ENCODE results near the gene TMEM217. TPM values are rescaled to one million over a fixed set of nuclear protein-coding genes. Genes with fewer than 3 reads are reported as not detected.
"Not testable (repeated sequence)": the region's sequence is repeated elsewhere in the genome, so short reads cannot be mapped to it uniquely, and the experiment has no call there.

Gene TMEM217
- total RNA-seq, 1 donor from 2014 or later, result 1.4 TPM

DNA sequence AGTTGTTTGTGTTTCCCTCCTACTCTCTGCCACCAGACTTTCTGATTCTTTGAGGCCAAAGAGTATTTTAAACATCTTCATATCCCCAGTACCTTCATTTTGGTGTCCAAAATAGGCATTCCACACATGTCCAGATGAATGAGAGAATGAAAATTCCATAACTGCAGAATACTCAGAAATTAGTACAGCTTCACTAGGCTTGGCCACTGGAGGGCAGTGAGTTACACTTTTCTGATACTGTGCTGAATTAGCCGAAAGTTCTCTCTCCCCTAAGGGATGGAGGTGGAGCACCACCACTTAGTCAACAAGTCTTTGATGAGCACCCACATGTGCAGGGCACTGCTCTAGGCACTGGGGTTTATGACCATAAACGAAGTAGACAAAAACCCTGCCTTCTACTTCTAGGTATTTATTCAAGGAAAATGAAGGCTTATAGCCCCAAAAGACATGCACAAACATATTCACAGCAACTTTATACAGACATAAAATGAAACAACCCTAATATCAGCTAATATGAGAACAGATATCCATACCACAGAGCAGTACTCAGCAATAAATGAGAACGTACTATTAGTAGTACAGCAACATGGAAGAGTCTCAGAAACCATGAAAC is 46.1 kb upstream of the TMEM217 start:
- H3K9me3 Mint-ChIP-seq (ENCODE audit: low read depth), result no peaks in the 10 kb centered on the region
- H3K27me3 Mint-ChIP-seq, result no peaks in the 10 kb centered on the region
- TF ChIP-seq, protein P1, sequence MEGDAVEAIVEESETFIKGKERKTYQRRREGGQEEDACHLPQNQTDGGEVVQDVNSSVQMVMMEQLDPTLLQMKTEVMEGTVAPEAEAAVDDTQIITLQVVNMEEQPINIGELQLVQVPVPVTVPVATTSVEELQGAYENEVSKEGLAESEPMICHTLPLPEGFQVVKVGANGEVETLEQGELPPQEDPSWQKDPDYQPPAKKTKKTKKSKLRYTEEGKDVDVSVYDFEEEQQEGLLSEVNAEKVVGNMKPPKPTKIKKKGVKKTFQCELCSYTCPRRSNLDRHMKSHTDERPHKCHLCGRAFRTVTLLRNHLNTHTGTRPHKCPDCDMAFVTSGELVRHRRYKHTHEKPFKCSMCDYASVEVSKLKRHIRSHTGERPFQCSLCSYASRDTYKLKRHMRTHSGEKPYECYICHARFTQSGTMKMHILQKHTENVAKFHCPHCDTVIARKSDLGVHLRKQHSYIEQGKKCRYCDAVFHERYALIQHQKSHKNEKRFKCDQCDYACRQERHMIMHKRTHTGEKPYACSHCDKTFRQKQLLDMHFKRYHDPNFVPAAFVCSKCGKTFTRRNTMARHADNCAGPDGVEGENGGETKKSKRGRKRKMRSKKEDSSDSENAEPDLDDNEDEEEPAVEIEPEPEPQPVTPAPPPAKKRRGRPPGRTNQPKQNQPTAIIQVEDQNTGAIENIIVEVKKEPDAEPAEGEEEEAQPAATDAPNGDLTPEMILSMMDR (IDR thresholded peaks at IDR 0.05; ENCODE audit: unreplicated experiment), result peak; percentile 48
- no peak overlapping the region for H3K27ac Mint-ChIP-seq
- peaks cover 5% of the 10 kb centered on the region for H3K4me1 Mint-ChIP-seq (ENCODE audit: low read depth)
- H3K4me3 Mint-ChIP-seq (ENCODE audit: low read depth), result no peak overlapping the region
- H3K36me3 Mint-ChIP-seq (ENCODE audit: insufficient read depth), result peaks cover 14% of the 10 kb centered on the region
- DNase-seq (ENCODE audit: low spot score, unreplicated experiment), result no peak

DNA sequence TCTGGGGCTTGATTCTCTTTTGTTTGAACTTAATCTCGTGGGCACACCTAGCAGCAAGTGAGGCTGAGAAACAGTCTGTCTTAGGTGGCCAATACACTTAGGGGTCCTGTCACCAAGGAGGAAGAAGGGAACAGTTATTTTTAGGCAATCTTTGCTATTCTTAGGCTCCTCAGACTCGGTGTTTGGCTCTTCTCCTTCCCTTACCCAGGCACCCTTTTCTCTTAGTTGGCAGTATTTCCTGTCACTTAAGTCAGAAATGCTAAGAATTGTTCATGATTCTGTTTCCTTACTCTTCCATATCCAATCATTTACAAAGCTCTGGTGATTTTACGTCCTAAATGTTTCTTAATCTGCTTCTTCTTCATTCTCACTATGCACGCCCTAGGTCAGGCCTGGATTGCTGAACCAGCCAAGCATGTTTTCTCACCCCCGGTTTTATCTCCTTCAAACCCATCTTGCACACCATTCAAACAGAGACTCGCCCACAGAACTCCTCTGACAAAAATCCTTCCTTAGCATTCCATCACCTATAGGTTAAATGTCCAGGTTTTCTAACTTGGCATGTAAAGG is 45.2 kb upstream of the TMEM217 start:
- peaks cover 2% of the 10 kb centered on the region for H3K4me1 Mint-ChIP-seq (ENCODE audit: low read depth)
- no peaks in the 10 kb centered on the region for H3K27me3 Mint-ChIP-seq
- H3K9me3 Mint-ChIP-seq (ENCODE audit: low read depth), result no peaks in the 10 kb centered on the region
- no peak for DNase-seq (ENCODE audit: low spot score, unreplicated experiment)
- H3K36me3 Mint-ChIP-seq (ENCODE audit: insufficient read depth), result peaks cover 16% of the 10 kb centered on the region
- TF ChIP-seq, protein P1 (IDR thresholded peaks at IDR 0.05; ENCODE audit: unreplicated experiment), result no peak
- no peak overlapping the region for H3K4me3 Mint-ChIP-seq (ENCODE audit: low read depth)
- H3K27ac Mint-ChIP-seq, result no peak overlapping the region

DNA sequence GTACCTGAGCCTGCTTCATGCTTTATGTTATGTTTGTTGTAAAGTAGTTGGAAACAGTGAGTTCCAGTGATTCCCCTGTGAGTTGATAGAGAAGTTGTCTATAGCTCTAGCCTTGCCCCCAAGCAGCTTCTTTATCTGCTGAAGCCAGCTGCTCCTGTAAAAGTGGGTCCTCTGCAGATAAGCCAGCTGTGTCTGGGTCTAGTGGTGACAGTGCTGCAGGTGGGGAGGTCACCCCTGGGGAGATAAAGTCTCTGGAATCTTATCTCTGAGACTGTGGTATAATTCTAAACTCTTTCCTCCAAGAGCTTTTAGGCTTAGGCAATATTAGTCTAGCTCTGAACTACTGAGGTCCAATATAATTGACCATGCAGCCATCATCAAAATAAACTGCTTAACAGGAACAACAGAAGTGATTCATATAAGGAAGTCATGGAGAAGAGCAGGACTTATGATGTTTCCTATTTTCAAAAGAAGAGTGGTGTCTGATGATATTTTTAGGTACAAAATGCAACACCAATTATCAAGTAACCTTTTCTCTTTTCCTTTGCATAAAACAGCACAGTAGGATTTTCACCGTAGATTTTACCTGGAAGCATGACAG is 44.2 kb upstream of the TMEM217 start:
- Mint-ChIP-seq H3K27me3 (no peaks in the 10 kb centered on the region), H3K4me3 (ENCODE audit: low read depth) (no peak overlapping the region), H3K36me3 (ENCODE audit: insufficient read depth) (peaks cover 24% of the 10 kb centered on the region), H3K9me3 (ENCODE audit: low read depth) (no peaks in the 10 kb centered on the region), H3K27ac (no peak overlapping the region), H3K4me1 (ENCODE audit: low read depth) (no peaks in the 10 kb centered on the region)
- no peak for DNase-seq (ENCODE audit: low spot score, unreplicated experiment)
- TF ChIP-seq, protein P1 (IDR thresholded peaks at IDR 0.05; ENCODE audit: unreplicated experiment), result no peak

DNA sequence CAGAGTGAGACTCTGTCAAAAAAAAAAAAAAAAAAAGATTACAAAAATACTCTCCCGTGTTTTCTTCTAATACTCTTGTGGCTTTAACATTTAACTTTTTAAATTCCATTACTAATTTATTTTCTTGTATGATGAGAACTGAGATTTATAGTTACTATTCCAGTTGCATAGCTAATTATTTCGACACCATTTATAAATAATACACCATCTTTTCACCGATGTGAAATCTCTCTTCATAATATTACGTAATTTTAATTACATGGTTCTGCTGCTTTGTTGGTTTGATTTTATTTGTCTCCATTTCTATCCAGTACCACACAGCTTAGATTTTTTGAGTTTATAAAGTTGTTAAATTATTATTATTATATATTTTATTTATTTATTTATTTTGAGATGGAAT is 42.0 kb upstream of the TMEM217 start:
- peaks cover 32% of the 10 kb centered on the region for H3K36me3 Mint-ChIP-seq (ENCODE audit: insufficient read depth)
- H3K9me3 Mint-ChIP-seq (ENCODE audit: low read depth), result peaks cover 3% of the 10 kb centered on the region

DNA sequence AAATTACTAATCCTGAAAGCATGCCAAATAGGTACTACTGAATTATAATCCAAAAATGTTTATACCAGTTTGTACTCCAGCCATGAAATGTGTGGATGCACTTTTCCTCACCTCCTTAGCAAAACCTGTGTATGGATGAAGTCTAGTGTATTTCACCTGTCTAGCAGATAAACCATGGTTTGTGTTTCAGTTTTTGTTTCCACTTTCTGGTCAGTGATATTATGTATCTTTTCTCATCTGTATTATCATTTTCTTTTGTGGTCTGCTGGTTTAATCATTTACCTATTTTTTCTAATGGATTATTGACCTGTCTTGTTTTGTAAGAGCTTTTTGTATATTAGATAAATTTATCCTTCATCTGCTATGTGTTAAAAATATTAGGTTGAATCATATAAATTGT is 41.0 kb upstream of the TMEM217 start:
- peaks cover 31% of the 10 kb centered on the region for H3K36me3 Mint-ChIP-seq (ENCODE audit: insufficient read depth)
- TF ChIP-seq, protein P1 (IDR thresholded peaks at IDR 0.05; ENCODE audit: unreplicated experiment), result no peak

More for the DNA sequence above, 42.0 kb upstream of the TMEM217 start:
- no peak for DNase-seq (ENCODE audit: low spot score, unreplicated experiment)
- no peaks in the 10 kb centered on the region for H3K27me3 Mint-ChIP-seq
- H3K27ac Mint-ChIP-seq, result no peak overlapping the region
- H3K4me1 Mint-ChIP-seq (ENCODE audit: low read depth), result no peaks in the 10 kb centered on the region
- TF ChIP-seq, protein P1 (IDR thresholded peaks at IDR 0.05; ENCODE audit: unreplicated experiment), result no peak
- H3K4me3 Mint-ChIP-seq (ENCODE audit: low read depth), result no peak overlapping the region

DNA sequence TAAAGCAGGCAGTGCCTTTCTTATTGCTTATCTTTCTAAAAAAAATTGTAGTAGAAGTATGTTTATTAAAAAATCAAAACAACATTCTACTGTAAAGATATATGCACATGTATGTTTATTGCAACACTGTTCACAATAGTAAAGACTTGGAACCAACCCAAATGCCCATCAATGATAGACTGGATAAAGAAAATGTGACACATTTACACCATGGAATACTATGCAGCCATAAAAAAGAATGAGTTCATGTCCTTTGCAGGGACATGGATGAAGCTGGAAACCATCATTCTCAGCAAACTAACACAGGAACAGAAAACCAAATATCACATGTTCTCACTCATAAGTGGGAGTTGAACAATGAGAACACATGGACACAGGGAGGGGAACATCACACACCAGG is 39.7 kb upstream of the TMEM217 start:
- H3K9me3 Mint-ChIP-seq (ENCODE audit: low read depth); H3K4me3 Mint-ChIP-seq (ENCODE audit: low read depth); H3K27me3 Mint-ChIP-seq; H3K27ac Mint-ChIP-seq; H3K4me1 Mint-ChIP-seq (ENCODE audit: low read depth); DNase-seq (ENCODE audit: low spot score, unreplicated experiment): not testable (repeated sequence)
- H3K36me3 Mint-ChIP-seq (ENCODE audit: insufficient read depth), result peaks cover 33% of the 10 kb centered on the region

More for the DNA sequence above, 41.0 kb upstream of the TMEM217 start:
- Mint-ChIP-seq H3K4me3 (ENCODE audit: low read depth) (no peak overlapping the region), H3K4me1 (ENCODE audit: low read depth) (no peaks in the 10 kb centered on the region), H3K27ac (no peak overlapping the region), H3K9me3 (ENCODE audit: low read depth) (peaks cover 3% of the 10 kb centered on the region), H3K27me3 (no peaks in the 10 kb centered on the region)
- no peak for DNase-seq (ENCODE audit: low spot score, unreplicated experiment)
